A673 (cell line): ENCODE measurements around the gene KCNA3.

ENCODE experiments used
- CTCF ChIP-seq: fragments of 300-800, 200-600 bp; sonication (generic); conservative IDR thresholded peaks from 2 replicates; pipeline ENCODE4 v1.5.1; 2017; ENCODE audit warnings: low read depth, mild to moderate bottlenecking, antibody characterized with exemption, low read length, moderate library complexity, mixed read lengths
- EZH2 ChIP-seq: fragments of 200-600 bp; sonication (generic); IDR thresholded peaks from 2 replicates; pipeline ENCODE4 v1.6.1; 2017; ENCODE audit warnings: borderline replicate concordance, low read depth, mild to moderate bottlenecking, mixed read lengths, antibody characterized with exemption, low read length; ENCODE audit not compliant: poor library complexity, severe bottlenecking

- TF ChIP-seq CTCF, result 0 out of 2 replicates have a peak, but pooled peaks have one; percentile 10
- no peak for TF ChIP-seq EZH2
Measured at GRCh38 chr1:110686188-110686587, 11.4 kb upstream of the KCNA3 start.
